Measurements from ENCODE around the gene RHOXF2.
"Not testable (repeated sequence)": the region's sequence is repeated elsewhere in the genome, so short reads cannot be mapped to it uniquely, and the experiment has no call there.

The RHOXF2 gene, protein sequence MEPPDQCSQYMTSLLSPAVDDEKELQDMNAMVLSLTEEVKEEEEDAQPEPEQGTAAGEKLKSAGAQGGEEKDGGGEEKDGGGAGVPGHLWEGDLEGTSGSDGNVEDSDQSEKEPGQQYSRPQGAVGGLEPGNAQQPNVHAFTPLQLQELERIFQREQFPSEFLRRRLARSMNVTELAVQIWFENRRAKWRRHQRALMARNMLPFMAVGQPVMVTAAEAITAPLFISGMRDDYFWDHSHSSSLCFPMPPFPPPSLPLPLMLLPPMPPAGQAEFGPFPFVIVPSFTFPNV

DNA sequence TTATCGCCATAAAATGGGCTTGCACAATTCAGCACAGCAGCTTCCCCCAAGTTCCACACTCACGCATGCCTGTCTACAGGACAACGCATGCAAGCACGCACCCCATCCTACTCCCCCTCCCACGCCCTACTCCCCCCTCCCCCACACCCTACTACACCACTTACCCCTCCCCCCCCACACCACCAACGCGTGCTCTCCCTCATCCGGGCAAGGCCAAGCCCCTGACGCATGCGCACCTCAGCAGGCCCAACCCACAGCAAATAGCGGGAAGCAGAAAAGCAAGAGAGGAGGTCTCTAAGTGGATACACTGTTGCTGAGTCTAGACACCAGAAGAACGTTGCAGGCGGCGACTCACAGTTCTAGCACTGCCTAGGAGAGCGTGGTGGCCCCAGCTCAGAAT lies at the start of gene RHOXF2:
Gene RHOXF2, plus strand, starts transcription at position 301 of the 400 bp plus-strand sequence. CDS start 138 bp downstream, outside the sequence.
- not testable (repeated sequence) for DNase-seq

DNA sequence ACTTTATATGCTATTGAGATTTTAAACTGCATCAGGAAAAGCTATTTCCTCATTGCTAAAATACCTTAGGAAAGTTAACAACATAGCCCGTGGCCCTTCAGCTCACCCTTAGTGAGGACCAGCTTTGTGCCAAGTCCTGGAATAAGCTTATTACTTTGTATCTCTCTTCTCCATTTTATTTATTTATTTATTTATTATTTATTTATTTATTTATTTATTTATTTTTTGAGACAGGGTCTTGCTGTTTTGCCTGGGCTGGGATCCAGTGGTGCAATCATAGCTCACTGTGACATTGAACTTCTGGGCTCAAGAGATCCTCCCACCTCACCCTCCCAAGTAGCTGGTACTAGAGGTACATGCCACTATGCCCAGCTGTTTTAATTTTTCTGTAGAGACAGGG lies 49.0 kb upstream of the RHOXF2 start:
- DNase-seq, result no peak

DNA sequence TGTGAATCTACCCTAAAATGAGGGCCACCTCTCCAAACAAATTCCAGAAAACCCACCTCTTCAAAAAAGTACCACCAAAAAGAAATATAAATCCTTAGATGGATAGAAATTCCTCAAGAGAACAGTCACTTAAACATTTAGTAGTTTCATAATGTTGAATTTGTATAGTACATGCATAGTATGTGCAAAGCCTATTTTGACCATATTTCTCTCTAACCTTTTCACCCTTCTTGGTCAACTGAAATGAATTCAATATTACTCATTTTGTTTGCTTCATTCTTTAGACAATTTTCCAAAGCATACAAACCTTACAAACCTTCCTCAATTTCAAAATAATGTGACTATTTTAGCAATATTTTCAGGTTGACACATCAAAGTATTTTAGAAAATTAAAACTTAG lies 46.8 kb upstream of the RHOXF2 start:
- DNase-seq, result no peak

DNA sequence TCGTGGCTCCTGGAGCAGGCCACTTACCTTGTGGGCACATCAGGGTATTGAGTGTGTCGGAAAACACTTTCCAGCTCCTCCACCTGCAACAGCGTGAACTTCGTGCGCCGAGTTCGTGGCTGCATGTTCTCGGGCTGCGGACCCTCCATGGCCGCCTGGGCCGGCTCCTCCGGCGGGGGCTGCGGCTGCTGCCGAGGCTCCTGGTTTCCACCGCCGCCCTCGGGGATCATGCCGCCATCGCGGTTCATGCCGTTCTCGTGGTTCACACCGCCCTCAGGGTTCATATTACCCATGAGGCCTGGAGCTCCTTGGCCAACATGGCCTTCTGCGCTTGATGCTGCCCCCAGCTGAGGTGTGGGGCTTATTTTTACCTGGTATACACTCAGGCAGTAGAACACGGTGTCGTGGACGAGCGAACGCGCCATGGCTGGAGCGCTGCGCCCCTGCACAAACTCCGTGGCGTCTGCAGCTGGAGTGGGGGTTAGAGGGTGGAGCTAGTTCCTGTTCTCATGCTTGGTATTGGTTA lies 42.9 kb upstream of the RHOXF2 start, which contains the start of gene RHOXF1:
Gene RHOXF1, minus strand, starts transcription at position 476 of the 526 bp plus-strand sequence. Its CDS starts 51 bp downstream, at position 425.
- DNase-seq, result no peak

DNA sequence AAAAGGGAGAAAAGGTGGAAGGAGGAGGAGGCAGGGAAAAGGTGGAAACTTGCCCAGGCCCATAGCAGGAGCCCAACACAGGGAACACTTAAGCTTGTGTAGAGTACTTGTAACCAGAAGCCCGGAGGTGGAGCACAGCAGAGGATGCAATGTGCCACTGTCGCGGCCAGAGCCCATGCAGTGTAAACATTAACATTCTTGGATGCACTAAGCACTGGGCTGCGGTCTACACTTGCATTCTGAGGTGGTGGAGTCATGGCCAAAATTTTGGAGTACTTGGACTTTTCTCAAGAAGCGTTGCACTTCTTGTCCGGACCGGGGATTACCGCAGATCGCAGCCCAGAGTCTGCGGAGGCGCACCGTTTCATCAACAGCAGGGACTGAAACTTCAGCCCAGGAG lies 38.2 kb upstream of the RHOXF2 start:
- no peak for DNase-seq

DNA sequence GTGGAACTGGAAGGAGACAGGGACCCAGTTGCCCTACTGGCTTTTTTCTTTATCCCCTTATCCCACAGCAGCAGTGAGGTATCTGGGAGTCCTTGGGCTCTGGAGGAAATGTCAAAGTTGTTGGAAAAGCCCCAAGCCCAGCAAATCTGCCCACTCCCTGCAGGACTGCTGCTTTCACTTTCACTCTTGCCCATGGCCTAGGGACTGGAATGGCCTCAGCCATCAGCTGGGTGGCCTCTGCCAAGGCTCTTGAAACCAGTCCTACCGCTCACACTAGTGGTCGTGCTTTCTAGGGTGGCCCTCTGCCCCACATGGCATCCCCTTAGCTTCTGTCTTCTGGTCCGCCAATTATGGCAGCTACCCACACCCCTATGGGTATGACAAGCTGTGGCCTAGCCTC lies 33.0 kb upstream of the RHOXF2 start:
- no peak for DNase-seq

DNA sequence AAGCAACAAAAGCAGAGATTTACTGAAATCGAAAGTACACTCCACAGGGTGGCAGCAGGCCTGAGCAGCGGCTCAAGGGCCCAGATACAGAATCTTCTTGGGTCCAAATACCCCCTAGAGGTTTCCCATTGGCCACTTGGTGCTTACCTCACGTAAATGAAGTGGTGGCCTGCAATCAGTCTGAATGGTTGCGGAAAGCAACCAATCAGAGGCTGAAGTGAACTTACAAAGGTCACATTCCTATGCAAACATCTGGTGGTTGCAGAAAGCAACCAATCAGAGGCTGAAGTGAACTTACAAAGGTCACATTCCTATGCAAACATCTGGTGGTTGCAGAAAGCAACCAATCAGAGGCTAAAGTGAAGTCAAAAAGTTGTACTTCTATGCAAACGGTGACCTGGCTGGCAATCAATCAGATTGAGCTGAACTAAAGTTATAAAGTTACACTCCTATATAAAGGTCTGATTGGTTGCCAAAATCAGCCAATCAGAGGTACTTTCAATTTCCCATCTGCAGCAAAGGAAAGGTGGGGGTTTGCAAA lies 30.0 kb upstream of the RHOXF2 start:
- DNase-seq, result not testable (repeated sequence)

DNA sequence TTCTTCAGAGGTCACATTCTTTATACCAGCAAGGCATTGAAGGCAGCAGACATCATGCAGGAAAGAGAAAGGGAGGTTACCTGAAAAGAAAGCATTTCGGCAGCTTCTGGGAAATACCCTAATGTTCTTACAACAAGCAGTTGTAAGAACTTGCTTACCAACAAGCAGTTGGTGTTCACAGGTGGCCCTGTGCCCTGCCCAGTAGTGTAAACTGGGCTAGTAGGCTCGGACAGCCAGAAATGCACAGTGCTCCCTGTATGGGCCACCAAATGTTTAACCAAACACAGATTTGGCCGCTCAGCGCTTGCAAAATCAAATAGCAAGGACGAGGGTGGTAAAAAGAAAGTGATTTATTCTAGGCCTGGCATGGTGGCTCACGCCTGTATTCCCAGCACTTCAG lies 22.3 kb upstream of the RHOXF2 start:
- no peak for DNase-seq

DNA sequence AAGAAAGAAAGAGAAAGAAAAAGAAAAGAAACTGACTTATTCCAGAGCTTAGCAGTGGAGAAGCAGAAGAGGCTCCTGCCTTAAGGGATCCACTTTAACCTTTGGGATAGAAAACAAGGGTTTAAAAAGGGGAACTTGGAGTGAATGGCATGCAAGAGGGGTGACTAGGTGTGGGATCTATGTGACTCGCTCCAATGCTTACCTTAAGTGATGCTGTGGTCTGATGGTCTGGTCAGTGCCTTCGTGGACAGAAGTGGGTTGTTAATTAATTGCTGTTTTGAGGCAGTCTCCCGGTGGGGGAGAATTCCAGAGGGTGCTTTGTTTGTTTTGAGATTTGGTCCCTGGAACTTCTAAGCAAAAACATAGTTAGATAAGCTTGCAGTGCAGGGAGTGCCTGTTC lies 21.6 kb upstream of the RHOXF2 start:
- DNase-seq, result no peak

DNA sequence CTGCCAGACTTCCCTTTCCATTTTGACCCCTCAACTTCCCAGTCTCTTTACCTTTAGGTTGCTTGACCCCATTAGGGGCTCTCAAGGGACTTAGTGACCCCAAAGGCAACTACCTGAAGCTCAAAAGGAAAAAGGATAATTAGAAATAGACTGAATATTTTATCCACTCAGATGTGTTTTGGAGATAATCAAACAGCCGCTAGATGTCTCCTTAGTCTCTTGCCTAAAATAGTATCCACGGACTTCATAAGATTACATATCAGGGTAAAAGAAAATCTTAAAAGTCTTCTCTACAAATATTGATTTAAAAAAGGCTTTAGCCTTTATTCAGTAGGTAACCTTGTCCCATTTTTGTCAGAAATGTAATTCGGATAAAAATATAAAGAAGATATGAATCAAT lies 21.0 kb upstream of the RHOXF2 start:
- DNase-seq, result no peak

DNA sequence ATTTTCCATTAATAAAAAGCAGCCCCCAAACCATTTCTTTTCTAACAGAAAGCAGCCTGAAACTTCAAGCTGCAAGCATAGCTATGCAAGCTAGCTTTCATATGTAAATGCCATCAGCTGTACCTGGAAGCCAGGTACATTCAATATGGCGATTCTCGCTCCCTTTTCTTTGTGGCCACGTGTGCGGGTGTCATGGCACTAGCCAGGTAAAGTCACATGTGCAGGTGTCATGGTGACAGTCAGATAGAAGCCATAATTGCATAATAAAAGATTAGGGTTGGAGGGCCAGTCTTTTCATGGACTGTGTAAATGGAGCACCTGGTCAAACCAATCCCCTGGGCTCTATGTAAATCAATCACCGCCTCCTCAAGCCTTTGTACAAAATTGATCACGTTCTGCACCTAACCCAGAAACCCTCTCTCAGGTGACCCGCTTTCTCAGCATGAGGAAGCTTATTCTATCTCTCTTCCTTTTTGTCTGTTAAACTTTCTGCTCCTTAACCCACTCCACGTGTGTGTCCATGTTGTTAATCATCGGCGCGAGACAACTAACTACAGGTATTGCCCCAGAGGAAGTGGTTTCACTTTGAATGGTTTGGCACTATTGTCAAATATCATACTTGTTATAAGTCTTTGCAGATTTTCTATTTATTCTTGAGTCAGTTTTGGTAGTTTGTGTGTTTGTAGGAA lies 18.0 kb upstream of the RHOXF2 start:
- DNase-seq, result no peak

DNA sequence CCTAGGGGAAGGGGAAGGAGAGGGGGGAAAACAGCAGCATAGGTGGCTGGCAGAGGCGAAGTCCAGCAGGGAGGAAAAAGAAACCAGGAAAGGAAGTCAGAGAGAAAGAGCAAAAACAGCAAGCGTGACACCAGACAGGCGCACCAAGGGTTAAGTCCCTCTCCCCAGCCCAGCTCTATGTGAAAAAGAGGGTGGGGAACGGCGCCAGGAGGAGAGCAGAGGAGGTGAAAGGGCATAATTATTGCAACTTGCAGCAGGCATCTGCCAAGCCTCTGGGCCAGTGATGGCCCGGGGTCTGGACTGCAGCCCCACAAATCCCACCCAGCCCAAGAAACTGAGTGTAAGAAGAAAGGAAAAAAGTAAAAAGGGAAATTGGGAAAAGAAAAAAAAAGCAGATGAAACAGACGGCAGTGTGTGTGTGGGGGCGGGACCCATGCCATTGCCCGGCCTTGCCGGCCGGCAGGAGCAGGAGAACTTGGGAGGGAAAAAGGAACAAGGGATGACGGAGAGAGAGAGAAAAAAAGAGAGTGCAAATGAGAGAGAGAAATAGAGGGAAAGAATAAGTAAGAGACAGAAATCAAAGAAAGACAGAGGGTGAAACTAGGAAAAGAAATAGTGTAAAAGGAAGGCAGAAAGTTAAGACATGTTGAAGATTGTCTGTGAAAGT lies 14.1 kb upstream of the RHOXF2 start:
- no peak for DNase-seq

DNA sequence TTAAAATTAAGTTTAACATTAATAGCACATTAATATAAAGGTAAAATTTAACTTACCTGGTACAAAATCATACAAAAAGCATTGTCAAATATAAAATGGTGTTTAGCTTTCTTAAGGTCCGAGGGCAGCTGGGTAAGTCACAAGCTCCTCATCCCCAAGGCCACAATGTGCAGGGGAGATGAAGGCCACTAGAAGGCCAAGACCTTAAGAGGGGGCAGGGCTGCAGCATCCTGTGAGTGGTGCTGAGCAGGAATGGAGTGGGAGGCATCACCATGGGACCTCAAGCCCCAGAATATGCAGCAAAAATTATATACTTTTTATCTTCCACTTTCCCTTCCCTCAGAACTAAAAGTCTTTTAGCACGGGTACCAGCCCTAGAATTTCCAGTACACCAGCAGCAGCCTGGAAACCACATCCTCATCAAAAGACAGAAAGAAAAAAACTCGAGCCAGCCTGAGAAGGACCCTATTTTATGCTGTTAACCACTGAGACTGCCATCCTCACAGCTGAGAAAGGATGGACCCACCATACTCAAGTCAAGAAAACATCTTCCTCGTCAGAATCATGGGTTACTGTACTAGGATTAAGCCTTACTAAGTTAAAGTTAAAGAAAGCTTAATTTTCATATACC lies 13.0 kb upstream of the RHOXF2 start:
- DNase-seq, result no peak

DNA sequence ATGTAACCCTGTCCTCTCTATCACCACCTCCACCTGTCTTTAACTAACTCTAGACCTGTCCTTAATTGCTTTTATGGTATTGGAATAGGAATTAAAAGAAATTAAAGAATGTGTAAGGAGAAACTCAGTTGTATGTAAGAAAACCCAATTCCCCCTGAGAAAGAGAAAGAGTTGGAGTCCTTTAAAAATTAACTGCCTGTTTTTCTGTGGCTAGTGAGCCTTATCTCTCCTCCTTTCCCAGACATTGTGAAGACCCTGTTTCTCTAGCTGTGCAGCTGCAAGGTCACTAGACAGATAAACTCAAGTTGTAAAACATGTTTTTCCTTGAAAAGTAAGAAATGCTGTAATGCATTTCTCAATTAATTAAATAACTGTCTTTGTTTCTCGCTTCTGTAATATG lies 12.1 kb upstream of the RHOXF2 start:
- DNase-seq, result not testable (repeated sequence)

DNA sequence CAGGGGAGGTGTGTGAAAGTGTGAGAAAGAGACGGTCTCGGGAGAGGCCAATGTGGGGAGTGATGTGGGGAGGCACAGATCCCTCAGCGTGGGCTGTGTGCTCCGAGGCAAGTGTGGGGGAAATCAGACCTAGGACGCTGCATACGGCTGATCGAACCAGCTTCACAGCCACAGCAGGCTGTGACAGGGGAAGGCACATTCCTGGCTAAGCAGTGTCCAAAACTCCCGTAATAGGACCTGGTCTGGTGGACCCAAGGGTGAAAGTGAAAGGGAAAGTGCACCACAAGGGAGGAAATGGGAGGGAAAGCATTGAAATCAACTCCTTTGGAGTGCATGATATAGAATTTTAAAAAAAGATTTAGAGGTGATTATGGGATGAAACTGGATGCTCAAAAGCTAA lies 10.9 kb upstream of the RHOXF2 start:
- no peak for DNase-seq

DNA sequence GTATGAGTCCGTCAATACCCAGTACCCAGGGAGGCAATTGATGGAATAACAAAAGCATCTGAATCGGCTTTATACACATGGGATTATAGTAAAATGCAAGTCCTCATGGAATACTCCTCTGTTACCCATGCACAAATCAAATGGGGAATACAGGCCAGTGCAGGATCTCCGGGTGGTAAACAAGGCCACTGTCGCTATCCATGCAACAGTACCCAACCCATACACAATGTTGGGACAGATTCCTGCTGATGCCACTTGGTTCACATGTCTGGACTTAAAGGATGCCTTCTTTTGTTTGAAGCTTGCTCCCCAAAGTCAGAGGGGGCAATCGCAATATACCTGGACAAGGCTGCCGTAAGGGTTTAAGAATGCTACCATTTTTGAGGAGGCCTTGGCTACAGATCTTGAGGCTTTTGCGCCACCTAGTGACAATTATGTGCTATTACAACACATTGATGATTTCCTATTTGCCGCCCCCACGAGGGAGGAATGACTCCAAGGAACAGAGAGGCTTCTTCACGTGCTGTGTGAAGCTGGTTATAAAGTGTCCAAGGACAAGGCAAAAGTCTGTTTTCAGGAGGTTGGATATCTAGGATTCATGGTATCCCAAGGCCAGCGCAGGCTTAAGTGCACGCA lies 8.2 kb upstream of the RHOXF2 start:
- not testable (repeated sequence) for DNase-seq

DNA sequence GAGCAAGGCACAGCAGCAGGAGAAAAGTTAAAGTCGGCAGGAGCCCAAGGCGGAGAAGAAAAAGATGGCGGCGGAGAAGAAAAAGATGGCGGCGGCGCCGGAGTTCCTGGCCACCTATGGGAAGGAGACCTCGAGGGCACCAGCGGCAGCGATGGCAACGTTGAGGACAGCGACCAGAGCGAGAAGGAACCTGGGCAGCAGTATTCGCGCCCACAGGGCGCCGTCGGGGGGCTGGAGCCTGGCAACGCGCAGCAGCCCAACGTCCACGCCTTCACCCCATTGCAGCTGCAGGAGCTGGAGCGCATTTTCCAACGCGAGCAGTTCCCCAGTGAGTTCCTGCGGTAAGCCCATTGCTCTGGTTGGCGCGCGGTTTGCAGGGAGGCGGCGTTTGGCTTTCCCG lies 673 bp downstream of the RHOXF2 start:
- DNase-seq, result not testable (repeated sequence)

DNA sequence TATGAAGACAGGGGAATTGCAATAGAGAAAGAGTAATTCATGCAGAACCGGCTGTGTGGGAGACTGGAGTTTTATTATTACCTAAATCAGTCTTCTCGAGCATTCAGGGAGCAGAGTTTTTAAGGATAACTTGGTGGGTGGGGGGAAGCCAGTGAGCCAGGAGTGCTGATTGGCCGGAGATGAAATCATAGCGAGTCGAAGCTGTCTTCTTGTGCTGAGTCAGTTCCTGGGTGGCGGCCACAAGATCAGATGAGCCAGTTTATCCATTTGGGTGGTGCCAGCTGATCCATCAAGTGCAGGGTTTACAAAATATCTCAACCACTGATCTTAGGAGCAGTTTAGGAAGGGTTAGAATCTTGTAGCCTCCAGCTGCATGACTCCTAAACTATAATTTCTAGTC lies 34.8 kb downstream of the RHOXF2 start:
- DNase-seq, result not testable (repeated sequence)

DNA sequence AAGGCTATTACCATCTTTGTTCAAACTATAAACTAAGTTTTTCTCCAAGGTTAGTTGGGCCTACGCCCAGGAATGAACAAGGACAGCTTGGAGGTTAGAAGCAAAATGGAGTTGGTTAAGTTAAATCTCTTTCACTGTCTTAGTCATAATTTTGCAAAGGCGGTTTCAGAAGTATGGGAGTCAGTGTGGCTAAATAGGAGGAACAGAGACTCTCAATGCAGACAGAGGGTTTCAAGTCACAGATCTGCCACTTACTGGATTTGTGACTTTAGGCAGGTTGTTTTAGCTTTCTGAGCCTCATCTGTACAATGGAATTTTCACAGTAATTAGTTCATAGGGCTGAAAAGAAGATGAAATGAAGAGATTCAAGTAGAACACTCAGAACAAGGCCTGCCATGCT lies 35.3 kb downstream of the RHOXF2 start:
- DNase-seq, result not testable (repeated sequence)

DNA sequence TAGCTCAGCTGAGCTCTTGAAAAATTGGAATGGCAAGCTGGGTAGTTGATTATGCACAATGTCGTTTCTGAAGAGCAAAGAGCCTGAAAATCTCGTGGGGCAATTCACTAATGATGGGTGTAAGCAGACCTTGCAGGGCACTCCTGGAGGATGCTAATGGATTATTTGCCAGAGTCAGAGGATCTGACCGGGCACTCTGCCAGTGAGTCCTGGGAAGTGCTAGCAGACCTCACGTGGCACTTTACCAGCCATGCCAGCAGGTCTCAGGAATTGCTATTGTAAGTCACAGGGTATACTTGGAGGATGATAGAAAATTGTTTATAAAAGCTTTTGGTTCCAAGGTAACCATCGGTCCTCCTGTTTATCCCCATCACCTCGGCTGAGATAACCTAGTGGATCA lies 37.4 kb downstream of the RHOXF2 start:
- not testable (repeated sequence) for DNase-seq

DNA sequence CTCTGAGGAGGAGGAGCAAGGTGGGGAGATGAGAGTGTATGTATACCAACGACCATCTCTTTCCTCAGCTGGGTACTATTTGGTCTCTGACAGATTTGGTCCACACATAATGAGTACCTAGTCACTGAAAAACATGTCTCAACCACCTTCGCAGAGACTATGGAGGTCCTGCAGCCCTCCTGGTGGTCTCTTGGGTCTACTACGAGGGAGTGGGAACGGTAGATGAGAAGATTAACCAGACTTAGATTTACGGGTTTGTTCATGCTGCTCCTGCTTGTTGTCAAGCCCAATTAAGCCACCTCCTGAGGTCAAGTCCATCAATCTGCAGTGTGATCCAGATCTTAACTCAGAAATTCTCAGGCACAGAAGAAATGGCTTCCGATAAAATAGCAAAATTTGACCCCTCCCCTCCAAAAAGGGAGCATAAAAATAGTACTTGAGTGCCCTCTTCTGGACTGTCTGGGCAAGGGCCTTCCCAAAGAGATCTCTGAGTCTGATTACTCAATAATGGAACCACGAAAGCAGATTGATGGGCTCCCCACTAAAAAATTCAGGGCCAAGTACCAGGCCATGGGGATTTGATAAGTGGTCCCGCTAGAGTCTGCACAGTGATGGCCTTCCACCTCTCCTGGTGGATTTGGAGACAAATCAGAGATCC lies 38.3 kb downstream of the RHOXF2 start:
- not testable (repeated sequence) for DNase-seq

DNA sequence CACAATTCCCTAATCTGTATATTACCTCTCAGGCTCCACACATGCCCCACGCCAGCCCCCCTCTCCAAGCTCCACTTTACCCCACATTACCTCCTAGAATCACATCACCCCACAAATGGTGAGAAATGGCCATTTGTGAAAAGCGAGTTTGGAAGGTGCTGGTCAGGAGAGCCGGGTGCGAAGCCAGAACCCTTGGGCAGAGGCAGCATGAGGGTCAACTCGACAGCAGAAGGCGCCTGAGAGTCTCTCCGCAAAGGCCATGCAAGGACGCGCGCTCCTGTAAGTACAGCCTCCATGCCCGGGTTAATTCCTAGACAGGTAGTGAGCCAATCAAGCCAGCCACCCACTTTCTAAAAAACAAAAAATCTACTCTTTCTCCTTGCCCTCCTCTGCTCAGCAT lies 42.4 kb downstream of the RHOXF2 start:
- no peak for DNase-seq
